Inferior parietal cortex (tissue), 1 donor: ENCODE measurements around the gene SLC45A2.

Experiments
- DNase-seq: peaks from one replicate; pipeline ENCODE4 v3.0.0-alpha.2; 2016; ENCODE audit errors: extremely low spot score

SLC45A2 gene

GRCh38 chr5:34007201-34007620 is 22.7 kb upstream of the SLC45A2 start:
- peak; percentile 50 for DNase-seq

- DNase-seq, result no peak
Measured at GRCh38 chr5:34005681-34006080, 21.2 kb upstream of the SLC45A2 start.

- DNase-seq, result no peak
Measured at GRCh38 chr5:34005211-34005610, 20.7 kb upstream of the SLC45A2 start.

GRCh38 chr5:34003941-34004340 is 19.4 kb upstream of the SLC45A2 start:
- DNase-seq, result no peak

GRCh38 chr5:34002629-34003328 is 18.3 kb upstream of the SLC45A2 start:
- no peak for DNase-seq

GRCh38 chr5:34001241-34001841 is 16.8 kb upstream of the SLC45A2 start:
- peak; percentile 57 for DNase-seq

GRCh38 chr5:33999978-34000377 is 15.5 kb upstream of the SLC45A2 start:
- DNase-seq, result peak; percentile 8

- DNase-seq, result peak; percentile 83
Measured at GRCh38 chr5:33997331-33997983, 13.0 kb upstream of the SLC45A2 start.

GRCh38 chr5:33995865-33996264 is 11.4 kb upstream of the SLC45A2 start:
- no peak for DNase-seq

GRCh38 chr5:33994845-33995244 is 10.4 kb upstream of the SLC45A2 start:
- no peak for DNase-seq

- no peak for DNase-seq
Measured at GRCh38 chr5:33992864-33993263, 8.4 kb upstream of the SLC45A2 start.

- DNase-seq, result no peak
Measured at GRCh38 chr5:33985447-33985846, 954 bp upstream of the SLC45A2 start.

- no peak for DNase-seq
Measured at GRCh38 chr5:33984178-33984577, 315 bp downstream of the SLC45A2 start.

- DNase-seq, result no peak
Measured at GRCh38 chr5:33981408-33982162, 2.9 kb downstream of the SLC45A2 start.

- DNase-seq, result no peak
Measured at GRCh38 chr5:33980030-33980429, 4.5 kb downstream of the SLC45A2 start.

GRCh38 chr5:33978306-33978705 is 6.2 kb downstream of the SLC45A2 start:
- DNase-seq, result no peak

GRCh38 chr5:33976307-33976706 is 8.2 kb downstream of the SLC45A2 start:
- DNase-seq, result no peak

- DNase-seq, result no peak
Measured at GRCh38 chr5:33975852-33976251, 8.6 kb downstream of the SLC45A2 start.

GRCh38 chr5:33973271-33973670 is 11.2 kb downstream of the SLC45A2 start:
- no peak for DNase-seq

- peak; percentile 32 for DNase-seq
Measured at GRCh38 chr5:33969572-33970452, 14.7 kb downstream of the SLC45A2 start.
